ENCODE measurements around the gene PRKCZ.

- no peak for TF ChIP-seq REST (IDR thresholded peaks at IDR 0.05; ENCODE audit: insufficient replicate concordance, low read depth)
- TF ChIP-seq CTCF (IDR thresholded peaks at IDR 0.05; ENCODE audit: insufficient read depth, low read length), result no peak
- TF ChIP-seq POLR2AphosphoS5 (IDR thresholded peaks at IDR 0.05; ENCODE audit: low read depth), result no peak
- no peak for TF ChIP-seq GABPA (IDR thresholded peaks at IDR 0.05; ENCODE audit: low read depth)
- TF ChIP-seq SPI1 (IDR thresholded peaks at IDR 0.05; ENCODE audit: borderline replicate concordance, low read depth), result no peak
Measured at GRCh38 chr1:2206813-2207487, 156.7 kb downstream of the PRKCZ start.

Measured in HL-60 (cell line).